ENCODE measurements around the gene SYCE3.
A peak's percentile ranks its signal among the peaks of the same experiment; 100 is the strongest.

SYCE3 gene

DNA sequence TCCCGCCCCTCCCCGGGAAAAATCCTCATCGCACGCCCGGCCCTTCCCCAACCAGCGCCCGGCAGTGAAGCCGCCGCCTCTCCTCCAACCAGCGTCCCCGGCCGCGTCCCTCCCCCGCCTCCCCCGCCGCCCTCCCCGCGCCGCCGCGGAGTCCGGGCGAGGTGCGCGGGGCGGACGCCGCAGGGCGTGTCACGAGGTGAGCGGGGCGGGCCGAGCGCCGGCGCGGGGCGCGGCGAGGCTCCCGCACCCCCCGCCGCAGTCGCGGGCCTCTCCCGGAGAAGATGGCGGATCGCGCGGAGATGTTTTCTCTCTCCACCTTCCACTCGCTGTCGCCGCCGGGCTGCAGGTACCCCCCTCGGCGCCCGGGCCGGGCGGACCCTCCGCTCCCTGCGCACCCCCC is 37.8 kb upstream of the SYCE3 start, which contains the start of gene MAPK8IP2:
Gene MAPK8IP2 (plus strand): TSS at position 256 of the 400 bp plus-strand sequence. CDS start 26 bp downstream, at position 282.
- DNase-seq (ENCODE audit: low read depth in 2 of 2) = no peak

GRCh38 chr22:50599816-50600455 is 37.2 kb upstream of the SYCE3 start:
- DNase-seq (ENCODE audit: low read depth in 2 of 2) = no peak

GRCh38 chr22:50597097-50597496 is 34.4 kb upstream of the SYCE3 start:
- DNase-seq (ENCODE audit: low read depth in 2 of 2) = no peak

- no peak for DNase-seq (ENCODE audit: low read depth in 2 of 2)
Measured at GRCh38 chr22:50595189-50595588, 32.5 kb upstream of the SYCE3 start.

GRCh38 chr22:50587407-50587806 is 24.7 kb upstream of the SYCE3 start:
- DNase-seq (ENCODE audit: low read depth in 2 of 2) = no peak

GRCh38 chr22:50586416-50586815 is 23.7 kb upstream of the SYCE3 start:
- no peak for DNase-seq (ENCODE audit: low read depth in 2 of 2)

DNA sequence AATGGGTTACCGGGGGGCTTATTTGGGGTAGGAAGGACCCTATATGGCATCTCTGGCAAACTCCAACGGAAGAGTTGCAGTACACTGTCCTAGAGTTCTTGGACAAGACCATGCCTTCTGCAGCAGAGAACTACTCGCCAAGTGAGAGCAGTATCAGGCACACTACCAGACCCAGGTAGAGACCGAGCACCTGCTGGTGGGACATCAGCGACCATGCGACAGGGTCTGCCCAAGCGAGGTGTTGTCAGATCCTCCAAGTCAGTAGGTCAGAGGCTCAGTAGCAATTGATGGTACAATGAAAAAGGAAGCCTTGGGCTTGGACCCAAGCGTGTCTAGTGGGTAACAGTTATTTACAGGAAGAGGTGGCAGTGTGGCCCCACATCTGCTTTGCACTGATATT is 23.1 kb upstream of the SYCE3 start:
- DNase-seq (ENCODE audit: low read depth in 2 of 2) = no peak

DNA sequence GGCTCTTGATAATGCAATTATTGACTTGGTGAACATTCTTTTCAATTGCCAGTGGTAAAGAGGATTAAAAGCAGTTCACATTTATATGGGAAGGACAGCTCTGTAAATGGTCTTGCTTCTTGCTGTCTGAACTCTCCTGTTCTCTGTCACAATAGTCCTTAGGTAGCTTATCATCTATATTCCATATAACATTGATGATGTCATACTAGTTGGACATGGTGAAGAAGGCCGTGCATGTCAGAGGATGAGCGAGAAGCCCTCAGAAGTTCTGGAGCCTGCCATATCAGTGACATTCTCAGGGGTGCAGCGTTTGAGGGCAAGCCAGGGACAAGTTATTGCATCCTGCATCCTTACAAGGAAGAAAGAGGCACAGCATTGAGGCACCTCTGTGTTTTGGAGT is 22.5 kb upstream of the SYCE3 start:
- no peak for DNase-seq (ENCODE audit: low read depth in 2 of 2)

- no peak for DNase-seq (ENCODE audit: low read depth in 2 of 2)
Measured at GRCh38 chr22:50584106-50585096, 21.7 kb upstream of the SYCE3 start.

DNA sequence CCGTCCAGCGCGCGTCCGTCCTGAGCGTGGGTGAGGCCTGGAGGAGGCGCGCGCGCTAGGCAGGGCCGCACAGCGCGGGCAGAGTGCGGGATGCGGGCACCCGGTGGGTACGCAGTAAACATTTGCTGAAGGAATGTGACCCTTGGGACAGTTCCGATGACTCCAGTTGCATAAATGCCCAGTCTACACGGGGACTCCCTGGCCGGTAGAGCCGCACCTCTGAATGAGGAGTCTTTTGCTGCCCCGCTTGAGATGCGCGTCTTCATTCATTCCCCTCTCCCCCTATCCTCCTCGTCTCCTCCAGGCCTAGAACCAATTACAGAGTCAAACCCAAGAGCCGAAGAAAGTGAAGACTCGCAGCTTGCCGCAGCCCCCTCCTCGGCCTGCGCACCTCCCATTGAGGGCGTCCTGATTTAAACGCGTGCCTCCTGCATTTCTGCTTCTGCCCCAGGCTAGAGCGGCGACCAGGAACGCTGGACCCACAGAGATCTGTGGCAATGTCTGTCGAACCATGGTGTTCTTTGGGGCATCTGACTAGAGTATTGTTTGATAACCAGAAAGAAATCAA is 20.7 kb upstream of the SYCE3 start:
- DNase-seq (ENCODE audit: low read depth in 2 of 2) = no peak

DNA sequence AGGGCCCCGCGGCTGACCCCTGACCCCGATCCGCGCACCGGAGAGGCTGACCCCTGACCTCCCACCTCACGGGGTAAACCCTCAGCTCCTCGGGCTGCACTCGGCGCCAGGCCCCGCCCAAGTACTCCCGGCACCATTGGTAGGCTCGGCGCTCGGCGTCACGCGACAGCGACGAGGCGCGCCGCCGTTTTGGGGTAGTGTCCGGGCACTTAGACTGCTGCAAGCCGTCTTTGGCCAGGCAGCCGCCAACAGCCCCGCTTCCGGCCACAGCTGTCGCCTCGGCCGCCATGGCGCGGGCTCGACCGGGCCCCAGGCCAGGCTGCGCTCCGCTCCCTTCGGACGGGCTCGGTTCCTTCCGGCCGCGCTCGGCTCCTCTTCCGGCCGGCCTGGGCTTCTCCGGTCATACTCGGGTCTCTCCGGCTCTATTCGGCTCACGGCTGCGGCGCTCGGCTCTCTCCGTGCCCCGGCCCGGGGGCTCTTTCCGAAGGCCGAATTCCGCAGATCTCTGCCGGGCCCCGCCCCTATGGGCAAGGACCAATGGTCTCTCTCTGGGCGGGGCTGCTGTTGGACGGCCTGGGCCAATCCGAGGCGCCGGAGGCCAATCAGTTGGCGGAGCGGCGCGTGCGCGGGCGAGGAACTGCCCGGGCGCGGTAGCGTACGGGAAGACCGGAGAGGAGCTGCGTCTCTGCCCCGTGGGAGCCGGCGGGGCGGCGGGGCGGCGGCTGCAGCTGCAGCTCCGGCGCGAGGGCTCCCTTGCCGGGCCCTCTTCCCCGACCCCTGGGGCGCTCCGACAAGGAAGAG is 20.0 kb upstream of the SYCE3 start, which contains the start of gene CHKB:
Gene CHKB (minus strand): TSS at position 357 of the 801 bp plus-strand sequence. CDS start 68 bp downstream, at position 289.
- DNase-seq (ENCODE audit: low read depth in 2 of 2) = peak; percentile 95 to 96

DNA sequence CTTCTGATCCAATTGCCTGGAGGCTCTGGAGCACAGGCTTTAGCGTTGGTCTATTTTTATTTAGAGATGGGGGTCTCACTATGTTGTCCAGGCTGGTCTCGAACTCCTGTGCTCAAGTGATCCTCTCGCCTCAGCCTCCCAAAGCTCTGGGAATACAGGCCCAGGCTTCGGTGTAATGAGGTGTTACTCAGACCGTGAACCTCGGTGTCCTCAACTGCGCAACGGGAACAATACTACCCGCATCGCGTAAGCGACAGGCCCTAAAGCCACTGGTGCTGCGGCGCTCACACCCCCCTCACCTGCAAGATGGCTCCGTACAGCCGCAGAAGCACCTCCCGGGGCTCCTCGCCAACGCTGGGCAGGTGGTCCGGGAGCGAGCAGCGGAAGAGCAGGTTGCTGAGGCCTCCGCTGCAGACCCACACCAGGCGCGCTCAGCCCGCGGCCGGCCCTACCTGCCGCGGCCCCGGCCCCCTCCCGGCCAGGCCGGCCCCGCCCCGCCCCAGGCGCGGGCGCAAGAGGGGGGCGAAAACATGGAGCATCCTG is 19.3 kb upstream of the SYCE3 start:
- DNase-seq (ENCODE audit: low read depth in 2 of 2) = no peak

GRCh38 chr22:50581031-50581949 is 18.6 kb upstream of the SYCE3 start:
- DNase-seq (ENCODE audit: low read depth in 2 of 2) = no peak

DNA sequence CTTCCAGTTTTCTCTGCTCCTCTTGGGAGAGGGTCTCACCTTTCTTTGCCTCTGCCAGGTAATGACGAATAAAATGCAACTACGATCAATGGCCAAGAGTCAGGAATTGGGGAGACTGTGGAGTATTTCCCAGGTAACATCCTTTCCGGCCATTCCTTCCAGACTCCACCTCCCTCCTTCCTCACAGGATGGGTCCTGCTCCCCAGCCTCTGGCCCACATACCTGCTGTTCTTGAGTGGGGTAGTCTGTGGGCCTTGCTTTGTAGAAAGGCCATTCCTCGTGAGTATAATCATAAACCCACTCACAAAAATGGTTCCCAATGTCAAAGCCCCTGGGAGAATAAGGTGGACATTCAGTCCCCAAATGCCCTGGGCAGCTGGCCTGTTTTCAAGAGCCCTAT is 17.0 kb upstream of the SYCE3 start:
- no peak for DNase-seq (ENCODE audit: low read depth in 2 of 2)

- no peak for DNase-seq (ENCODE audit: low read depth in 2 of 2)
Measured at GRCh38 chr22:50578776-50579310, 16.1 kb upstream of the SYCE3 start.

DNA sequence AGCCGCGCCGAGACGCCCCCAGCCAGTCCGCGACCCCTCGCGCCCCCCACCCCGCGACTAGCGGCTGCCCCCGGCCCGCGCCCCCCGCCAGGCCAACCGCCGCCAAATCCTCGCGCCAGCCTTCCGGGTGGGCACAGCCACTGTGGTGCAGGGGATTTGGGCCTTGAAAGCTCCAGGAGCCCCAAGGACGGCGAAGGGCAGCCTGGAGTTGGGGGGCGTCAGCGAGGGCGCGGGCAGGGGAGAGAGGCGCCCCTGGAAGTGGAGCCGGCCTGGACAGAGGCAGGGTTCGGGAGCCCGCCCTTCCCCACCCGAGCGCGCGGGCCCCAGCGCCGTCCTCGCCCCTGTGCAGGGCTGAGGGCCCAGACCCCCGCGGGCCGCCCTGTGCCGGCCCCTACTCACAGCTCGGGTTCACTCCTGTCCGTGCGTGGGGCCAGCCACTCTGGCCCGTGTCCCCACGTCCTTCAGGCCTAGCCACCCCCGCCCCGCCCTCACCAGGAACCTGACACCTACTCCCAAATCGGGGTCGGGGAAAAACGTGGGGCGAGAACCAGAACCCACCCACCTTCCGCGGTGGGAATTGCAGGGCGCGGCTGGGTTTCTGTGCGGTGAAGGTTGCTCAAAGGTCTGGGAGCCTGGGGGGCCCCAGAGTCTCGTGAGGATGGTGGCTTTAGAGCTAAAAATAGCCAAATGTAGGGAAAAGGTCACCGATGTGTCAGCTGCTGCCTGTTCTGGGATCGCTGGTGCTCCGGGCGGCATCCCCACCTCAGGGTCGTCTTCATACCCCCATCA is 15.5 kb upstream of the SYCE3 start, which contains the start of gene CPT1B:
Gene CPT1B (minus strand): TSS at position 441 of the 789 bp plus-strand sequence. CDS start 512 bp downstream, outside the sequence.
- no peak for DNase-seq (ENCODE audit: low read depth in 2 of 2)

GRCh38 chr22:50577697-50577986 is 14.9 kb upstream of the SYCE3 start:
- no peak for DNase-seq (ENCODE audit: low read depth in 2 of 2)

GRCh38 chr22:50576806-50577696 is 14.3 kb upstream of the SYCE3 start:
- DNase-seq (ENCODE audit: low read depth in 2 of 2) = no peak
